HG03280 (cell line): Measurements from ENCODE around the gene GIPC1.
A peak's percentile ranks its signal among the peaks of the same experiment; 100 is the strongest.

Source experiments
- ATAC-seq: cut with Tn5 transposase; IDR thresholded peaks from one replicate; pipeline ENCODE4 v1.9.1; 2021; ENCODE audit warnings: mild to moderate bottlenecking, moderate library complexity; ENCODE audit not compliant: unreplicated experiment

GIPC1 gene

GRCh38 chr19:14439014-14439413 is 56.9 kb downstream of the GIPC1 start:
- no peak for ATAC-seq

DNA sequence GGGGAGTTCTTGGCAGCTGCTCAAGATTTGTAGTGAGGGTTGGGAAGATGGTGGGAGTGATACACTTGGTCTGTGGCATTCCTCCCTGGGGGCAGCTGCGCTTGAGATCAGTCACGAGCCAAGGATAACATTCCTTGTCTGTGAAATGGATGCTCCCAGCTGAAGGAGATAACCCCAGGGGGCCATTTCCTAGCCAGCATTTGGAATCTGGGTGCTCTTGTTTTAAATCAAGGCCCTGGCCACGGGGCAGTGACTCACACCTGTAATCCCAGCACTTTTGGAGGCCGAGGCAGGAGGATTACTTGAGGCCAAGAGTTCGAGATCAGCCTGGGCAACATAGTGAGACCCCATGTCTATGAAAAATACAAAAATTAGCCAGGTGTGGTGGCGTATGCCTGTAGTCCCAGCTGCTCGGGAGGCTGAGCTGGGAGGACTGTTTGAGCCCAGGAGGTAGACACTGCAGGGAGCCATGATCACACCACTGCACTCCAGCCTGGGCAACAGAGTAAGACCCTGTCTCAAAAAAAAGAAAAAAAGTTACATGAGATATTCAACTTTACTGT is 58.3 kb downstream of the GIPC1 start:
- no peak for ATAC-seq

DNA sequence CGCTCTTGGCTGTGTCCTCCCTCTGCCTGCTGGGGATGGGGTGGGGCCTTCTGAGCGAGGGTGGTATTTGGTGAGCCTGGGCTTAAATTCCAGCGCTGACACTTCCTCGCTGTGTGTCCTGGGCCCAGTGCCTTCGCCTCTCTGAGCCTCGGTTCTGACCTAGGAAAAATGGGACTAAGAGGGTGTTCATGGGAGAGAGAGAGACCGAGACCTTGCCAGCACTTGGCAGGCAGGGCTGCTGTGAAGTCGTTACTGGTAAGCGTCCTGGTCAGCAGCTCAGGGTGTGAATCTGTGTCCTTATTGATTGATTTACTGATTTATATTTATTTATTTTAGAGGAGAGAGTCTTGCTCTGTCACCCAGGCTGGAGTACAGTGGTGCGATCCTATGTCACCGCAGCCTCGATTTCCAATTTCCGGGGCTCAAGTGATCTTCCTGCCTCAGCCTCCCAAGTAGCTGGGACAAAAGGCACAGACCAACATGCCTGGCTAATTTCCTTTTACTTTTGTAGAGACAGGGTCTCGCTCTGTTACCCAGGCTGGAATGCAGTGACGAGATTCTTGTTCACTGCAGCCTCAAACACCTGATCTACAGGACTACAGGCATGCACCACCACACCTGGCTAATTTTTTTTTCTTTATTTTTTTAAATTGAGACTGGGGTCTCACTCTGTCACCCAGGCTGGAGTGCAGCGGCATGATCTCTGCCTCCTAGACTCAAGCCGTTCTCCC is 60.4 kb downstream of the GIPC1 start:
- ATAC-seq, result no peak

DNA sequence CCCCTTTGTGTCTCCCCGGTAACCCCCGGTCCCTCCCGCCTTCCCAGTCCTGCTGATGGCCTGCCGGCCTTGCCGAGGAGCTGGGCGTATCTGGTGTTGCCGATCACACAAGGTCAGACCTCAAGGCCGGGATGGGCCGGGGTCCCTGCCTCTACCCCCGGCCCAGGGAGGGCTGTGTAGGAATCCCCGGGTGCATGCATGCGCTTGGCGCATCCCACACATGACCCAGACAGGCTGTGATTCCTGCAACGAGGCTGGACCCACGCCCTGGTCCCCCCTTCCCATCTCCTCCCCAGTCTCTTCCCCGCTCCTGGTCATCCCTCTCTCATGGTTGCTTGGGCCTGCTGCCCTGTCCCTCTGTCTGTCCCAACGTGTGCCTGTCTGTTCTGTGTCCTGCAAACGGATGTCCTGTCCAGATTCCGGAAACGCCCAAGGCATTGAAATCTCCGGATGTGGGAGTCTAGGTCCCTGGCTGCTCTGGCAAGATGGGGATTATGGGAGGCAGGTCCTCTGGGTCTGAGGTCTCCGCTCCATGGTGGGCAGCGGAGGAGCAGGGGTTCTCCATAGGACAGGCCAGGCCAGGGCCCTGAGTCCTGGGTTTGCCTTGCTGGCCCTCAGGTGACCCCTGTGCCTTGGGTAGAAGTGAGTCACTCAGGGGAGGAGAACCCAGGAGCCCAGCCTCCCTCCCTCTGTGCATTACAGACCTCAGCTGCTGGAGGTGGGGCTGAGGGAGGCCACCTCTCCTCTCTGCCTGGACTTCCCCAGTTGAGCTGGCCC is 61.2 kb downstream of the GIPC1 start:
- no peak for ATAC-seq

GRCh38 chr19:14433554-14434501 is 62.1 kb downstream of the GIPC1 start:
- peak; percentile 14 for ATAC-seq

- peak; percentile 57 for ATAC-seq
Observed at GRCh38 chr19:14432791-14433553, 63.0 kb downstream of the GIPC1 start, which contains the start of gene PKN1. Gene PKN1 (plus strand): TSS chr19:14433306. CDS start chr19:14433522, 216 bp downstream.

DNA sequence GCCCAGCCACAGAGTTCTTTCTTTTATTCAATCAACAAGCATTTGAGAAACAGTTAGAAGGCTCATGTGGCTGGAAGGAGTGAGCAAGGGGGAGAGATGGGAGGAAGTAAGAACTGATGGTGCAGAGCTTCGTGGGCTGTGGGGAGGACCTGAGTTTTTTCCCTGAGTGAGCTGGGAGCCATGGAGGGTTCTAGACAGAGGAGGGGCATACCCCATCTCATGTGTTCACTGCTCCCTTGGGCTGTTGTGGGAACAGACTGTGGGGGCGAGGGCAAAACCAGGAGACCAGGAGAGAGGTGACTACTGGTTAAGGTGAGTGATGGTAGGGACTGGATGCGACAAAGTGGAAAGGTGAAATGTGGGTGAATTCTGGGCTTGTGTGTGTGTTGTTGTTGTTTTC is 65.2 kb downstream of the GIPC1 start:
- no peak for ATAC-seq

DNA sequence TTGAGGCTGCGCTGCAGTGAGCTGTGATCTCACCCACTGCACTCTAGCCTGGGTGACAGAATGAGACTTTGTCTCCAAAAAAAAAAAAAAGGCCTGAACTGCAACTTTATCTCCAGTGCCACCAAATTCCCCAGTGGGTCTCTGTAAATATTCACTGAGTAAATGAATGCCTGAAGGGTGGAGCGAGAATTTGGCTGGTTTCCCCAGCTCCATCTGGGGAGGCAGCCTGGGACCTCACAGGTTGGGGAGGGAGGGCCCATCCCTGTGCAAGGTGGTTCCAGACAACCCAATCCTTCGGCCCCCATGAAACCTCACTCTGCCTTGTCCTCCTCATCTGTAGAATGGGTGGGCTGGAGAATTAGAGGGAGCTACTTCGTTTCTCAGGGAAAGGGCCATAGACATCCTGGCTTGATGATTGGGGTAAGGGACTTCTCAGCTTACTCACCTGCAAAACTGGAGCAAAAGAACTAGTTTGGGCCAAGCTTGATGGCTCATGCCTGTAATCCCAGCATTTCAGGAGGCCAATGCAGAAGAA is 67.0 kb downstream of the GIPC1 start:
- ATAC-seq, result no peak
